GM12892 (cell line): ENCODE measurements around the gene NPHS1.

ENCODE experiments used
- DNase-seq: peaks from one replicate; pipeline ENCODE4 v3.0.0; 2011; ENCODE audit not compliant: insufficient read length
- FAIRE-seq: peaks from 2 replicates; lab custom pipeline; 2011; peaks lifted over from hg19 to GRCh38; lab: Jason Lieb, UNC
- POLR2A ChIP-seq: IDR thresholded peaks from 2 replicates; pipeline ENCODE4 v1.6.1; 2011; ENCODE audit warnings: low read depth, low read length, control low read depth
- POLR2AphosphoS5 ChIP-seq: IDR thresholded peaks from 2 replicates; pipeline ENCODE4 v1.6.1; 2011; ENCODE audit warnings: low read depth, low read length, control low read depth
- TAF1 ChIP-seq: IDR thresholded peaks from 2 replicates; pipeline ENCODE4 v1.6.1; 2011; ENCODE audit warnings: low read depth, mild to moderate bottlenecking, control low read depth, low read length, borderline replicate concordance

NPHS1 gene

DNA sequence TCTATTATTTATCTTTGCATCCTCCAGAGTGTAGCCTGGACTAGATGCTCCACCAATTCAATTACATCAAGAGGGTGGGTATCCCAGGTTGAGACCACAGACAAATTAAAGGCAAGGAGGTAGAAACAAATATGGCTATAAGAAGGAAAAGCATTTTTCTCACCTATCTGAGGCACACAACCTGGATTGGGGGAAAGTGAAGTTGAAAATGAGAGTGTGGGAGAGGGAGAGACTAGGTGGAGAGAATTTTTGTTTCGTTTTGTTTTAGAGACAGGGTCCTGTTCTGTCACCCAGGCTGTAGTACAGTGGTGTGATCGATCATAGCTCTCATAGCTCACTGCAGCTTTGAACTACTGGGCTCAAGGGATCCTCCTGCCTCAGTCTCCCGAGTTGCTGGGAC lies 33.9 kb downstream of the NPHS1 start:
- DNase-seq (no peak), FAIRE-seq (no peak)
- TF ChIP-seq POLR2AphosphoS5 (no peak), TAF1 (no peak), POLR2A (no peak)

DNA sequence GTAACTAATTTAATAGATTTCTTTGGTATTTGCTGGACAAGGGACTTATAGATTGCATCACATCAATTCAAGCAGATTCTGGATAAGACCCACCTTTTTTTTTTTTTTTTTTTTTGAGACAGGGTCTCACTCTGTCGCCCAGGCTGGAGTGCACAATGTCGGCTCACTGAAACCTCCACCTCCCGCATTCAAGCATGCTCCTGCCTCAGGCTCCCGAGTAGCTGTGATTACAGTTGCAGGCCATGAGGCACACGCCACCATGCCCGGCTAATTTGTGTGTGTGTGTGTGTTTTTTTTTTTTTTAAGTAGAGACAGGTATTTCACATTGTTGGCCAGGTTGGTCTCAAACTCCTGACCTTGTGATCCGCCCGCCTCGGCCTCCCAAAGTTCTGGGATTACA lies 35.5 kb downstream of the NPHS1 start:
- FAIRE-seq: no peak
- no peak for DNase-seq
- TF ChIP-seq POLR2AphosphoS5 (no peak), POLR2A (no peak), TAF1 (no peak)

DNA sequence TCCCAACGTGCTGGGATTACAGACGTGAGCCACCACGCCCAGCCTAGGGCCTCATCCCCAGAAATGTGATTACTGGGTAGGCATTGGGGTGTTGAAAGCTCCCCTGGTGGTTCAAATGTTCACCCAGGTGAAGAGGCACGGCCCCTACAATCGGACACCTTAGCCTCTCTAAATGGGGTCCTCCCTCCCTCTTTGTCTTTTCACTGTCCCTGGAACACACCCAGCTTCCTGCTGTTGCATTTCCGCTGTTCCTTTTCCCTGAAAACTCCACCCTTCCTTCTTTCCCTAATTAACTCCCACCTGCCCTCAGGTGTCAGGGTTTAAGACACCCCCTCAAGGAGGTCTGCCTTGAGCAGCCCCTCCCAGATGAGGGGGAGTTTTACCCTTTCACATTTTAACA lies 36.0 kb downstream of the NPHS1 start:
- no peak for DNase-seq
- FAIRE-seq: no peak
- TF ChIP-seq POLR2AphosphoS5 (no peak), TAF1 (no peak), POLR2A (no peak)

DNA sequence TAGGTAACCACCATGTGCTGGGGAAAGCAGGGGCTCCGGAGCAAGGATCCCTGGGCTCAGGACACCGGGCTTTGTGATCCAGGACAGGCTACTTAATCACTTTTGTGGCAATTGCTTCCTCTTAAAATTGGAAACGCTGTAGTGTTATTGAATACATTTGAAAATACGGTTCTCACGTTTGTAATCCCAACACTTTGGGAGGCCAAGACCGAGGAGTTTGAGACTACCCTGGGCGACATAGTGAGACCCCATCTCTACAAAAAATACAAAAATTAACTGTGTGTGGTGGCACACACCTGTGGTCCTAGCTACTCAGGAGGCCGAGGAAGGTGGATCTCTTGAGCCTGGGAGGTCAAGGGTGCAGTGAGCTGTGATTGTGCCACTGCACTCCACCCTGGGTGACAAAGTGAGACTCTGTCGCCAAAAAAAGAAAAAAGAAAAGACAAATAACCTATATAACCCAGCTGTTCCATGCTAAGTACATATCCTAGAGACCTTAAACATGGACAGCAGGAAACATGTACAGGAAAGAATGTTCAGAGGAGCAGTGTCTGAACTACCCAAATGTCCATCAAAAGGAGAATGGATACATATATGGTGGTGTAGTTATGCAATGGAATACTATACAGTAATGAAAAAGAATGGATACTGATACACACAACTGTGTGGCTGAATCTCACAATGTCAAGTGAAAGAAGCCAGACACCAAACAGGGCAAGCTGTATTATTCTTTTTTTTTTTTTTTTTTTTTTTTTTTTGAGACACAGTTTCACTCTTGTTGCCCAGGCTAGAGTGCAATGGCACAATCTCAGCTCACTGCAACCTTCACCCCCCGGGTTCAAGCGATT lies 39.0 kb downstream of the NPHS1 start:
- no peak for DNase-seq
- no peak for FAIRE-seq

DNA sequence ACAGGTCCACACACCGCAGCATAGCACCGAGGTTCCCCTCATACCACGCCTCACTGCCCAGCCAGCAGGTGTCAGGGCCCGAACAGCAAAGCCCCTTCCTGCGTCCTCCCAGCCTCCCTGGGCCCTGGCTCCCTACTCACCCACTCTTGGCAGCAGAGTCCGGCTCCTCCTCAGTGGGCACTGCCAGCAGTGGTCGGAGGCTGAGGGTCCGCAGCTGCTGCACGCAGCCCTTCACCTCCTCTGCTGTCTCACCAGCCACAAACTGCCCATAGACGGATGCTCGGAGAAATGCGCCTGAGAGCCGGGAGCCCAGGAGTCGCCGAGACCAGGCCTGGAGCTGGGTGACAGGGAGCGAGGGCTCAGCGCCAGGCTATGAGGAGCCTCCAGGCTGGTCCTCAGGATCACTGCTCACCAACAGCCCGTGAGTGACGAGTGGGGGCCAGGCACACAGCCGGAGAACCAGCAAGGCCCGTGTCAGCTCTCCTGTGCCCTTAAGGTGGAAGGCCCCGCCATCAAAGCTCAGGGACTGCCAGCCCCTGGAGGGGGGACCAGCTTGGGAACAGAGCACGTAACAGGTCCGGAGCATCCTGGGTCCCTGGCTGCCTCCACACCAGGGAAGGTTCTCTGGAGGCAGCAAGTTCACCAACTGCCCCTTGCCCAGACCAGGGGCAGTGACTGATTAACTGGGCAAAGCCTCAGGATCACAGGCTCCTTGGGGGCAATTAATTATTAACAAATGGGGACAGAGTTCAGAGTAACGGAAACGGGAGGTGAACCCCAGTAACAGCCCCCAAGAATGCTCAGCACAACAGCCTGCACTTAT lies 39.9 kb downstream of the NPHS1 start, which contains the start of gene PRODH2:
Gene PRODH2, minus strand, starts transcription at position 626 of the 823 bp plus-strand sequence. Its CDS starts 40 bp downstream, at position 586.
- TF ChIP-seq POLR2AphosphoS5: no peak
- TF ChIP-seq POLR2A: no peak
- no peak for TF ChIP-seq TAF1
- DNase-seq (no peak), FAIRE-seq (no peak)

More for the DNA sequence above, 39.0 kb downstream of the NPHS1 start:
- TF ChIP-seq POLR2AphosphoS5 (no peak), POLR2A (no peak), TAF1 (no peak)

DNA sequence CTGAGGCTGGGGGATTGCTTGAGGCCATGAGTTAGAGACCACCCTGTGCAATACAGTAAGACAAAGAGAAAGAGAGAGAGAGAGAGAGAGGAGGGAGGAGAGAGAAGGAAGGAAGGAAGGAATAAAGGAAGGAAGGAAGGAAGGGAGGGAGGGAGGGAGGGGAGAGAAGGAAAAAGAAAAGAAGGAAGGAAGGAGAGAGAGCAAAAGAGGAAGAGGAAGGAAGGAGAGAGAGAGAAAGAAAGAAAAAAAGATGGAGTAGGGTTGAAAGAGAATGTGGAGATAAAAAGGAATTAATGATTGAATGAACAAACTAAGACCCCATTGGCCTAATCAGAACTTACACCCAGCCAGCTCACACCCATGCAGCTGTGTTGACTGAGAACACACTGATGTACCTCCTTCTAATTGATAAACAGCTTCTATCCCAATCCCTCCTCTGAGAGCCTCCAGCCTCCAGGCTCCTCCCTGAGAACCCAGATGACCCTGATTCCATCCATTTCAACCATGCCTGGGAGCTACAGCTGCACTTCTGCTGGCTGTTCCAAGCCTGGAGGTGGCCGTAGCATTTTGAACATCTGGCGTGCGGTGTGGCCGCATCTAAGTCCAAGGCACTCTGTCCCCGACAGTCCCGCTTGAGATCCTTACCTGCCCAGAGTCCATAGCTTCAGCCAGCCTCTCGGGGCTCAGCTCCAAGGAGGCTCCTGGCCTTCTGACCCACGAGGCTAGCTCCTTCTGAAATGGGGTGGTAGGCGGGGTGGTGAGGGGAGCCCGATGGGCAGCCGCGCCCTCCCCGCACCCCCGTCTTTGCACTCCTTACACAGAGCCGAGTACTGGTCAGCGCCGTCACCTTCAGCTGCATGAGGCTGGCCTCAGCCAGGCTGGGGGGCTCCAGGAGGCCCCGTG lies 40.7 kb downstream of the NPHS1 start:
- TF ChIP-seq POLR2A (no peak), POLR2AphosphoS5 (no peak), TAF1 (no peak)
- no peak for FAIRE-seq
- DNase-seq: no peak

DNA sequence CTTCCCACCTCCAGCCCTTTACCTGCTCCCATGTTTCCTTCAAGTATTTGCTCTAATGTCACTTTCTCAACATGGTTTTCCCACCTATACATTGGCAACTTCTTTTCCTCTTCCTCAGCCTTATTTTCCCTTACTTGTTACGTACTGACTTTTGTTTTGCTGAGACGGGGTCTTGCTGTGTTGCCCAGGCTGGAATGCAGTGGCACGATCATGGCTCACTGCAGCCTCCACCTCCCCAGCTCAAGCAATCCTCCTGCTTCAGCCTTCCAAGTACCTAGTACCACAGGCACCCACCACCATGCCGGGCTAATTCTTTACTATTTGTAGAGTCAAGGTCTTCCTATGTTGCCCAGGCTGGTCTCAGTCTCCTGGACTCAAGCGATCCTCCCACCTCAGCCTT lies 44.7 kb downstream of the NPHS1 start:
- TF ChIP-seq TAF1: no peak
- no peak for TF ChIP-seq POLR2A
- TF ChIP-seq POLR2AphosphoS5: no peak
- no peak for FAIRE-seq
- DNase-seq: no peak

DNA sequence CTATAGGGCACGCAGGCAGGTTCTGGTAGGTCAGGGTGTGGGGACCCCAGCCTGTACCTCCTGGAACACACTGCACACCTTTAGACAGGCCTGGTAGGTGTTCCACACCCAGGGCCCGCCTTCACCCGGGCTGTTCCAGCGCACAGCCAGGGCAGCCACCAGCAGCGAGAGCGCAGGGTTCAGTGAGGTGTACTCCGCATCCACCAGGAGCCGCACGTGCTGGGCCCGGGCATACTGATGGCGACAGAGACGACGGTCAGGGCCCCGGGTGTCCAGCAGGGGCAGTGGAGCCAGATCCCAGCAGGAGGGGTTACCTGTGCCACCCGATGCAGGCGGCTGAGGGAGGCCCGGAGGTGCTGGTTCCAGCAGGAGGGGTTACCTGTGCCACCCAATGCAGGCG lies 45.7 kb downstream of the NPHS1 start:
- DNase-seq (no peak), FAIRE-seq (no peak)
- TF ChIP-seq POLR2AphosphoS5 (no peak), POLR2A (no peak), TAF1 (no peak)

DNA sequence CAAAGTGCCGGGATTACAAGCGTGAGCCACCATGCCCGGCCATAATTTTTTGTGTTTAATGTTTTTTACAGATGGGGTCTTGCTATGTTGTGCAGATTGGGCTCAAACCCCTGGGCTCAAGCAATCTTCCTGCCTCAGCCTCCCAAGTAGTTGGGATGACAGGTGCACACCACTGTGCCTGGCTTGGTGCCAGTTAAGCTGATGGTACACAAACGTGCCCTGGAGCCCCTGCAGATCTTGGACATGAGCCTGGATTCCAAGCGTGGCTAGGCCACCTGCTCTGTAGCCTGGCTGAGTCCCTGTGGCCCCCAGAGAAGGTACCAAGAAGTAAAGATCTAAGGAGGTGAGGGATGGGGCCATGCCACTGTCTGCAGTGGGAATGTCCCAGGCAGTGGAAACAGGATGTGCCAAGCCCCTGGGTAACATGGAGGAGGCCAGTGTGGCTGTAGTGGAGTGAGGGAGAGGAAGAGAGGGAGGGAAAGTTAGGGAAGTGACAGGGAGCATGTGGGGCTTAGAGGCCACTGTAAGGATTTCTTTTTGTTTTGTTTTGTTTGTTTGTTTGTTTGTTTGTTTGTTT lies 46.7 kb downstream of the NPHS1 start:
- no peak for TF ChIP-seq POLR2A
- no peak for TF ChIP-seq POLR2AphosphoS5
- no peak for TF ChIP-seq TAF1
- DNase-seq (no peak), FAIRE-seq (no peak)

DNA sequence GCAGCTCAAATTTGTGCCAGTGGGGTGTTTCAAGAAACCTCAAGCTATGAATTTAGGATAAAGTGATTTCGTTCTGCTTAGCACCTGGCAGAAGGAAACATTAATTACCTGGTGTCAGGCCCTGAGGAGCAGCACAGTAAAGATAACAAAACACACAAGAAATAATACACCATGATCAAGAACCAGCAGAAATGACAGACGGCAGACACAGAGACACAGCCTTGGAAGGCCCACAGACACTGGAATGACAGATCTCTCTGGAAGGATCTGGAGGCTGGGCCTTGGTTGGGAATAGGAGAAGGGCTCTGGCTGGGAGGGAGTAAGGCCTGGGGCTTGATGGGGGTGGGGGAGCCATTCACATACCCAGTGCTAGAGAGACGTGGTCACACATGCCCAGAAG lies 50.5 kb downstream of the NPHS1 start:
- TF ChIP-seq TAF1 (no peak), POLR2AphosphoS5 (no peak), POLR2A (no peak)
- DNase-seq (no peak), FAIRE-seq (no peak)

DNA sequence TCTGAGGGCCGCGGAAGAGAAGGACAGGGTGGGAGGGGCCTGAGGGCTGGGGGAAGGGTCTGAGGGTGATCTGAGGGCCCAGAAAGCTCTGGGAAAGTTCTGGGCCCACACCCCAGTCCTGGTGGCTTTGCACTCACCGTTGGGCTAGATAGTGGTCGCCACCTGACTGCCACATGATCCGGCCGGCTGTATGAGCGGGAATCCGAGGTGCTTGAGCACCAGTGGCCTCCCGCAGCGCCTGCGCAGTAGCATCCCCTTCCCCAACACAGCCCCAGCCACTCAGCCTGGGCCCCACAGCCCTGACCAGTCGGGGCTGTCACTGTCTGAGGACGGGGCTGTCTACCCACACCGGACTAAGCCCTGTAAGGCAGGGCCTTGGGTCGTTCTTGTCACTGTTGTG lies 54.6 kb downstream of the NPHS1 start:
- DNase-seq: peak; percentile 20
- TF ChIP-seq POLR2A (no peak), POLR2AphosphoS5 (no peak), TAF1 (no peak)
- no peak for FAIRE-seq
